HepG2 (cell line): ENCODE results near the gene SUCLG1. TPM values are rescaled to one million over a fixed set of nuclear protein-coding genes. Genes with fewer than 3 reads are reported as not detected.
A peak's percentile ranks its signal among the peaks of the same experiment; 100 is the strongest.

Source experiments
- JUND ChIP-seq: sonication (generic); formaldehyde crosslinking; IDR thresholded peaks from 2 replicates; pipeline ENCODE4 v1.8.0; 2022; ENCODE audit warnings: mild to moderate bottlenecking, missing genetic modification reagents
- MED1 ChIP-seq: sonication (generic); formaldehyde crosslinking; IDR thresholded peaks from 2 replicates; pipeline ENCODE4 v1.4.0; 2020; ENCODE audit warnings: missing genetic modification reagents
- NBN ChIP-seq: fragments of 450-650 bp; conservative IDR thresholded peaks from 2 replicates; pipeline ENCODE4 v1.6.1; 2017
- PHF20 ChIP-seq: sonication (generic); formaldehyde crosslinking; IDR thresholded peaks from 2 replicates; pipeline ENCODE4 v1.5.0; 2020; ENCODE audit warnings: mild to moderate bottlenecking, missing genetic modification reagents
- U2AF1 ChIP-seq: fragments of 200-400 bp; formaldehyde crosslinking; optimal IDR thresholded peaks from 2 replicates; pipeline ENCODE3; 2017; ENCODE audit warnings: mild to moderate bottlenecking, low read depth, low read length
- ZNF33B ChIP-seq: sonication (generic); formaldehyde crosslinking; IDR thresholded peaks from 2 replicates; pipeline ENCODE4 v1.5.1; 2020; ENCODE audit warnings: mild to moderate bottlenecking, missing genetic modification reagents
- ZNF34 ChIP-seq: sonication (generic); formaldehyde crosslinking; IDR thresholded peaks from 2 replicates; pipeline ENCODE4 v1.4.0; 2020; ENCODE audit warnings: mild to moderate bottlenecking, missing genetic modification reagents, borderline replicate concordance
- polyA plus RNA-seq, 8 experiments: library from polyadenylated mRNA; depleted of rRNA in 3 of 8; stranded (reverse) in 7 of 8; unstranded in 1 of 8; fragments of >200 nt; fragmentation: Illumina TruSeq in 4 of 8; extraction: Trizol in 4 of 8; gene quantifications; 2 replicates each; pipeline versions ENCODE4 v1.2.1 to v1.2.3, GENCODE V29; 2011 to 2016; ENCODE audit warnings: low read depth in 4 of 8, missing spikeins in 1 of 8, mixed read lengths in 1 of 8; ENCODE audit not compliant: insufficient read depth in 1 of 8
- total RNA-seq, 5 experiments: library from RNA; depleted of rRNA; stranded (reverse); fragments of >200 nt; fragmentation: Illumina TruSeq; extraction: Trizol; gene quantifications; 2 replicates each; pipeline ENCODE4 v1.2.3, GENCODE V29; 2016; ENCODE audit warnings: low read depth in 1 of 5
- TF ChIP-seq, protein P1 (sequence below): sonication (generic); formaldehyde crosslinking; IDR thresholded peaks from 2 replicates; pipeline ENCODE4 v1.5.1; 2020; ENCODE audit warnings: mild to moderate bottlenecking, missing genetic modification reagents, borderline replicate concordance
- TF ChIP-seq, protein P2 (sequence below): sonication (generic); formaldehyde crosslinking; IDR thresholded peaks from 2 replicates; pipeline ENCODE4 v1.4.0; 2020; ENCODE audit warnings: mild to moderate bottlenecking, missing genetic modification reagents
- TF ChIP-seq, protein P3 (sequence below), 2 experiments: sonication (generic) in 1 of 2; formaldehyde crosslinking in 1 of 2; IDR thresholded peaks; 2 replicates each; pipeline versions ENCODE4 v1.4.0 to v1.6.1; 2018 to 2020; ENCODE audit warnings: missing genetic modification reagents in 2 of 2, borderline replicate concordance in 1 of 2, low read depth in 1 of 2, mild to moderate bottlenecking in 1 of 2, missing biosample characterization in 1 of 2
- TF ChIP-seq, protein P4 (sequence below): IDR thresholded peaks from 2 replicates; pipeline ENCODE4 v1.6.1; 2016; ENCODE audit warnings: low read depth, borderline replicate concordance
- TF ChIP-seq, protein P5 (sequence below): sonication (generic); formaldehyde crosslinking; IDR thresholded peaks from 2 replicates; pipeline ENCODE4 v1.4.0; 2020; ENCODE audit warnings: missing genetic modification reagents
- TF ChIP-seq, protein P6 (sequence below): sonication (generic); formaldehyde crosslinking; IDR thresholded peaks from 2 replicates; pipeline ENCODE4 v1.4.0; 2020; ENCODE audit warnings: missing genetic modification reagents, low read depth, mild to moderate bottlenecking, borderline replicate concordance
- TF ChIP-seq, protein P7 (sequence below): sonication (generic); formaldehyde crosslinking; conservative IDR thresholded peaks from 2 replicates; pipeline ENCODE4 v1.4.0; 2020; ENCODE audit warnings: missing genetic modification reagents

The SUCLG1 gene
- total and polyA plus RNA-seq, 2 of the 13 experiments (the other 11 are each of a cell fraction or from before 2014, with no cell fraction given), result 58.7 to 121 TPM

DNA sequence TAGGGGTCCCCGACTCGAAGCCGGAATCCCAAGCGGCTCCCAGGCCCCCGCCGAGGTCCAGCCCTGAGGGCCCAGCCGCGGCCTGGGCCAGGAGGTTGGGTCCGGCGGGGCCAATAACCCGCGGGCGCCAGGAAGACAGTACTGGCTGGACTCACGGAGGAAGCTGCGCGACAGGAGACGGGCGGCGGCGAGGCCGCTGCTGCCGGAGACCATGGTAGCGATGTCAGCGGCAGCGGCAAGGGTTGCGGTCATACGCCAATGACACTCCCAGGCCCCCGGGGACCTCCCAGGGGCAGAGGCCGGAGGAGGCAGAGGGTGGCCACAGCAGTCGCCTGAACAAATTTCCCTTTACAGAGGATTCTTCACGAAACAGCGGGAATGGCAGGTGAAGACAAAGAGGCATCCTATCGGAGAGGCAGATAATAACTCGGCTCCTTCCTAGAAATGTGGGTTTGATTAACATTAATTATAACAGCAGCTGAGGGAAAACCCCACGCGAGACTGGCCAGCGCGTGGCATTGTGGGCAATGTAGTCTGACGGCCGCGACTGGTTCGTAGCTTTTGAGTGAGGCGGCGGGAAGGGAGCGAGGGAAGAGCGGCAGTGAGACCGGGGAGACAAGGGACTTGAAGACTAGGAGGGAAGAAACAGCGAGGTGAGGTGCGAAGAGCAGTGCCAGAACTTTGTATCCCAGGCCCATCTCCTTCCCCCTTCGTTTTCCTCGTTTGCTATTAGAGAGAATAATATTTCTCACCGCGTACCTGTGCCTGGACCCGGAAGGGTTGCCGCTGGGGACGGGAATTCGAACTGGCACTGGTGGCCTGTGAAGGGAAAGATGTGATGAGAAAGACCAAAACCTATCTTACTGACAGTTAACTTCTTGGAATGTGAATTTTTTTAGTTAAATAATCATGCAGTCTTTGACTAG, at the start of gene SUCLG1 (continued):
- TF ChIP-seq, protein P1, sequence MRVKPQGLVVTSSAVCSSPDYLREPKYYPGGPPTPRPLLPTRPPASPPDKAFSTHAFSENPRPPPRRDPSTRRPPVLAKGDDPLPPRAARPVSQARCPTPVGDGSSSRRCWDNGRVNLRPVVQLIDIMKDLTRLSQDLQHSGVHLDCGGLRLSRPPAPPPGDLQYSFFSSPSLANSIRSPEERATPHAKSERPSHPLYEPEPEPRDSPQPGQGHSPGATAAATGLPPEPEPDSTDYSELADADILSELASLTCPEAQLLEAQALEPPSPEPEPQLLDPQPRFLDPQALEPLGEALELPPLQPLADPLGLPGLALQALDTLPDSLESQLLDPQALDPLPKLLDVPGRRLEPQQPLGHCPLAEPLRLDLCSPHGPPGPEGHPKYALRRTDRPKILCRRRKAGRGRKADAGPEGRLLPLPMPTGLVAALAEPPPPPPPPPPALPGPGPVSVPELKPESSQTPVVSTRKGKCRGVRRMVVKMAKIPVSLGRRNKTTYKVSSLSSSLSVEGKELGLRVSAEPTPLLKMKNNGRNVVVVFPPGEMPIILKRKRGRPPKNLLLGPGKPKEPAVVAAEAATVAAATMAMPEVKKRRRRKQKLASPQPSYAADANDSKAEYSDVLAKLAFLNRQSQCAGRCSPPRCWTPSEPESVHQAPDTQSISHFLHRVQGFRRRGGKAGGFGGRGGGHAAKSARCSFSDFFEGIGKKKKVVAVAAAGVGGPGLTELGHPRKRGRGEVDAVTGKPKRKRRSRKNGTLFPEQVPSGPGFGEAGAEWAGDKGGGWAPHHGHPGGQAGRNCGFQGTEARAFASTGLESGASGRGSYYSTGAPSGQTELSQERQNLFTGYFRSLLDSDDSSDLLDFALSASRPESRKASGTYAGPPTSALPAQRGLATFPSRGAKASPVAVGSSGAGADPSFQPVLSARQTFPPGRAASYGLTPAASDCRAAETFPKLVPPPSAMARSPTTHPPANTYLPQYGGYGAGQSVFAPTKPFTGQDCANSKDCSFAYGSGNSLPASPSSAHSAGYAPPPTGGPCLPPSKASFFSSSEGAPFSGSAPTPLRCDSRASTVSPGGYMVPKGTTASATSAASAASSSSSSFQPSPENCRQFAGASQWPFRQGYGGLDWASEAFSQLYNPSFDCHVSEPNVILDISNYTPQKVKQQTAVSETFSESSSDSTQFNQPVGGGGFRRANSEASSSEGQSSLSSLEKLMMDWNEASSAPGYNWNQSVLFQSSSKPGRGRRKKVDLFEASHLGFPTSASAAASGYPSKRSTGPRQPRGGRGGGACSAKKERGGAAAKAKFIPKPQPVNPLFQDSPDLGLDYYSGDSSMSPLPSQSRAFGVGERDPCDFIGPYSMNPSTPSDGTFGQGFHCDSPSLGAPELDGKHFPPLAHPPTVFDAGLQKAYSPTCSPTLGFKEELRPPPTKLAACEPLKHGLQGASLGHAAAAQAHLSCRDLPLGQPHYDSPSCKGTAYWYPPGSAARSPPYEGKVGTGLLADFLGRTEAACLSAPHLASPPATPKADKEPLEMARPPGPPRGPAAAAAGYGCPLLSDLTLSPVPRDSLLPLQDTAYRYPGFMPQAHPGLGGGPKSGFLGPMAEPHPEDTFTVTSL, result peak; percentile 14; the same call in 1 of the 2 replicates
- TF ChIP-seq ZNF34 (CRISPR knock-in tag), result peak; percentile 77; the same call in 1 of the 2 replicates
- TF ChIP-seq, protein P2, sequence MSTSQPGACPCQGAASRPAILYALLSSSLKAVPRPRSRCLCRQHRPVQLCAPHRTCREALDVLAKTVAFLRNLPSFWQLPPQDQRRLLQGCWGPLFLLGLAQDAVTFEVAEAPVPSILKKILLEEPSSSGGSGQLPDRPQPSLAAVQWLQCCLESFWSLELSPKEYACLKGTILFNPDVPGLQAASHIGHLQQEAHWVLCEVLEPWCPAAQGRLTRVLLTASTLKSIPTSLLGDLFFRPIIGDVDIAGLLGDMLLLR, result no peak
- peak; percentile 25; the same call in 1 of the 2 replicates for TF ChIP-seq MED1 (CRISPR knock-in tag)
- TF ChIP-seq, protein P3, sequence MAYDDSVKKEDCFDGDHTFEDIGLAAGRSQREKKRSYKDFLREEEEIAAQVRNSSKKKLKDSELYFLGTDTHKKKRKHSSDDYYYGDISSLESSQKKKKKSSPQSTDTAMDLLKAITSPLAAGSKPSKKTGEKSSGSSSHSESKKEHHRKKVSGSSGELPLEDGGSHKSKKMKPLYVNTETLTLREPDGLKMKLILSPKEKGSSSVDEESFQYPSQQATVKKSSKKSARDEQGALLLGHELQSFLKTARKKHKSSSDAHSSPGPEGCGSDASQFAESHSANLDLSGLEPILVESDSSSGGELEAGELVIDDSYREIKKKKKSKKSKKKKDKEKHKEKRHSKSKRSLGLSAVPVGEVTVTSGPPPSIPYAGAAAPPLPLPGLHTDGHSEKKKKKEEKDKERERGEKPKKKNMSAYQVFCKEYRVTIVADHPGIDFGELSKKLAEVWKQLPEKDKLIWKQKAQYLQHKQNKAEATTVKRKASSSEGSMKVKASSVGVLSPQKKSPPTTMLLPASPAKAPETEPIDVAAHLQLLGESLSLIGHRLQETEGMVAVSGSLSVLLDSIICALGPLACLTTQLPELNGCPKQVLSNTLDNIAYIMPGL (CRISPR knock-in tag; IDR thresholded peaks at IDR 0.05; ENCODE audit: borderline replicate concordance in 1 of 2, low read depth in 1 of 2), result peak; percentile 59 to 78; a peak in 2 of 4 replicates
- TF ChIP-seq, protein P4, sequence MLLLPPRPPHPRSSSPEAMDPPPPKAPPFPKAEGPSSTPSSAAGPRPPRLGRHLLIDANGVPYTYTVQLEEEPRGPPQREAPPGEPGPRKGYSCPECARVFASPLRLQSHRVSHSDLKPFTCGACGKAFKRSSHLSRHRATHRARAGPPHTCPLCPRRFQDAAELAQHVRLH (CRISPR knock-in tag), result no peak; the same call in 1 of the 2 replicates
- TF ChIP-seq JUND (CRISPR knock-in tag), result no peak; the same call in 1 of the 2 replicates
- TF ChIP-seq, protein P5, sequence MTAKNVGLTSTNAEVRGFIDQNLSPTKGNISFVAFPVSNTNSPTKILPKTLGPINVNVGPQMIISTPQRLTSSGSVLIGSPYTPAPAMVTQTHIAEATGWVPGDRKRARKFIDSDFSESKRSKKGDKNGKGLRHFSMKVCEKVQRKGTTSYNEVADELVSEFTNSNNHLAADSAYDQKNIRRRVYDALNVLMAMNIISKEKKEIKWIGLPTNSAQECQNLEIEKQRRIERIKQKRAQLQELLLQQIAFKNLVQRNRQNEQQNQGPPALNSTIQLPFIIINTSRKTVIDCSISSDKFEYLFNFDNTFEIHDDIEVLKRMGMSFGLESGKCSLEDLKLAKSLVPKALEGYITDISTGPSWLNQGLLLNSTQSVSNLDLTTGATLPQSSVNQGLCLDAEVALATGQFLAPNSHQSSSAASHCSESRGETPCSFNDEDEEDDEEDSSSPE (CRISPR knock-in tag), result peak; percentile 97
- TF ChIP-seq, protein P6, sequence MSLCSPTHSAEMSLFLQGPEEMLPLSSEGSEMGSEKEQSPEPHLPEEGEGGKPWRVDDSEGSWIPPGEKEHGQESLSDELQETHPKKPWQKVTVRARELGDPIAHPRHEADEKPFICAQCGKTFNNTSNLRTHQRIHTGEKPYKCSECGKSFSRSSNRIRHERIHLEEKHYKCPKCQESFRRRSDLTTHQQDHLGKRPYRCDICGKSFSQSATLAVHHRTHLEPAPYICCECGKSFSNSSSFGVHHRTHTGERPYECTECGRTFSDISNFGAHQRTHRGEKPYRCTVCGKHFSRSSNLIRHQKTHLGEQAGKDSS, result peak; percentile 30; the same call in 1 of the 2 replicates
- TF ChIP-seq U2AF1, result peak; percentile 69
- TF ChIP-seq PHF20 (CRISPR knock-in tag), result peak; percentile 76
- 0 out of 2 replicates have a peak, but pooled peaks have one; percentile 27 for TF ChIP-seq ZNF33B (CRISPR knock-in tag)
- TF ChIP-seq NBN, result no peak
- TF ChIP-seq, protein P7, sequence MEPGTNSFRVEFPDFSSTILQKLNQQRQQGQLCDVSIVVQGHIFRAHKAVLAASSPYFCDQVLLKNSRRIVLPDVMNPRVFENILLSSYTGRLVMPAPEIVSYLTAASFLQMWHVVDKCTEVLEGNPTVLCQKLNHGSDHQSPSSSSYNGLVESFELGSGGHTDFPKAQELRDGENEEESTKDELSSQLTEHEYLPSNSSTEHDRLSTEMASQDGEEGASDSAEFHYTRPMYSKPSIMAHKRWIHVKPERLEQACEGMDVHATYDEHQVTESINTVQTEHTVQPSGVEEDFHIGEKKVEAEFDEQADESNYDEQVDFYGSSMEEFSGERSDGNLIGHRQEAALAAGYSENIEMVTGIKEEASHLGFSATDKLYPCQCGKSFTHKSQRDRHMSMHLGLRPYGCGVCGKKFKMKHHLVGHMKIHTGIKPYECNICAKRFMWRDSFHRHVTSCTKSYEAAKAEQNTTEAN, result 0 out of 2 replicates have a peak, but pooled peaks have one; percentile 6
